HepG2 (cell line): ENCODE data around the gene CDYL. TPM values are rescaled to one million over a fixed set of nuclear protein-coding genes. Genes with fewer than 3 reads are reported as not detected.

Experiments
- ATF1 ChIP-seq: IDR thresholded peaks from 2 replicates; pipeline ENCODE4 v1.6.1; 2016; ENCODE audit warnings: mild to moderate bottlenecking, control low read depth
- ATRX ChIP-seq: sonication (generic); formaldehyde crosslinking; IDR thresholded peaks from 2 replicates; pipeline ENCODE4 v1.4.0; 2020; ENCODE audit warnings: missing genetic modification reagents, borderline replicate concordance
- CERS6 ChIP-seq: sonication (generic); formaldehyde crosslinking; IDR thresholded peaks from 2 replicates; pipeline ENCODE4 v1.5.0; 2020; ENCODE audit warnings: missing genetic modification reagents
- EHMT2 ChIP-seq: fragments of 200-600 bp; sonication (generic); IDR thresholded peaks from 2 replicates; pipeline ENCODE4 v1.7.0; 2017; ENCODE audit warnings: antibody characterized with exemption, low read depth, low read length, borderline replicate concordance
- ELF3 ChIP-seq: IDR thresholded peaks from 2 replicates; pipeline ENCODE4 v1.6.1; 2016; ENCODE audit warnings: missing genetic modification reagents, missing compliant biosample characterization
- HMGXB3 ChIP-seq: sonication (generic); formaldehyde crosslinking; IDR thresholded peaks from 2 replicates; pipeline ENCODE4 v1.4.0; 2020; ENCODE audit warnings: missing genetic modification reagents, borderline replicate concordance
- HOXA5 ChIP-seq: sonication (generic); formaldehyde crosslinking; IDR thresholded peaks from 2 replicates; pipeline ENCODE4 v1.4.0; 2020; ENCODE audit warnings: missing genetic modification reagents
- KDM4B ChIP-seq: sonication (generic); formaldehyde crosslinking; IDR thresholded peaks from 2 replicates; pipeline ENCODE4 v1.4.0; 2020; ENCODE audit warnings: missing genetic modification reagents
- KLF13 ChIP-seq: sonication (generic); formaldehyde crosslinking; IDR thresholded peaks from 2 replicates; pipeline ENCODE4 v1.4.0; 2020; ENCODE audit warnings: mild to moderate bottlenecking, missing genetic modification reagents
- MAFF ChIP-seq: IDR thresholded peaks from 2 replicates; pipeline ENCODE4 v1.6.1; 2011; ENCODE audit warnings: low read depth, low read length, improper control_type of control experiment
- MIXL1 ChIP-seq: IDR thresholded peaks from 2 replicates; pipeline ENCODE4 v1.6.1; 2016
- SUZ12 ChIP-seq: fragments of 150-350 bp; IDR thresholded peaks from 2 replicates; pipeline ENCODE4 v1.6.1; 2014; ENCODE audit warnings: low read depth, low read length
- ZBTB21 ChIP-seq: sonication (generic); formaldehyde crosslinking; IDR thresholded peaks from 2 replicates; pipeline ENCODE4 v1.4.0; 2020; ENCODE audit warnings: missing genetic modification reagents
- ZNF33A ChIP-seq: sonication (generic); formaldehyde crosslinking; IDR thresholded peaks from 2 replicates; pipeline ENCODE4 v1.5.1; 2020; ENCODE audit warnings: missing genetic modification reagents, mild to moderate bottlenecking, moderate library complexity, borderline replicate concordance
- ZNF383 ChIP-seq: sonication (generic); formaldehyde crosslinking; IDR thresholded peaks from 2 replicates; pipeline ENCODE4 v1.4.0; 2020; ENCODE audit warnings: missing genetic modification reagents, mild to moderate bottlenecking, borderline replicate concordance
- ZNF891 ChIP-seq: sonication (generic); formaldehyde crosslinking; IDR thresholded peaks from 2 replicates; pipeline ENCODE4 v1.5.0; 2020; ENCODE audit warnings: mild to moderate bottlenecking, missing genetic modification reagents
- ZSCAN12 ChIP-seq: sonication (generic); formaldehyde crosslinking; IDR thresholded peaks from 2 replicates; pipeline ENCODE4 v1.9.0; 2021; ENCODE audit warnings: mild to moderate bottlenecking, missing genetic modification reagents
- polyA plus RNA-seq, 8 experiments: library from polyadenylated mRNA; depleted of rRNA in 3 of 8; stranded (reverse) in 7 of 8; unstranded in 1 of 8; fragments of >200 nt; fragmentation: Illumina TruSeq in 4 of 8; extraction: Trizol in 4 of 8; gene quantifications; 2 replicates each; pipeline versions ENCODE4 v1.2.1 to v1.2.3, GENCODE V29; 2011 to 2016; ENCODE audit warnings: low read depth in 4 of 8, missing spikeins in 1 of 8, mixed read lengths in 1 of 8; ENCODE audit not compliant: insufficient read depth in 1 of 8
- total RNA-seq, 5 experiments: library from RNA; depleted of rRNA; stranded (reverse); fragments of >200 nt; fragmentation: Illumina TruSeq; extraction: Trizol; gene quantifications; 2 replicates each; pipeline ENCODE4 v1.2.3, GENCODE V29; 2016; ENCODE audit warnings: low read depth in 1 of 5
- TF ChIP-seq, protein P1 (sequence below), 2 experiments: IDR thresholded peaks; 2 replicates each; pipeline ENCODE4 v1.6.1; 2011 to 2012; ENCODE audit warnings: low read length in 2 of 2, borderline replicate concordance in 1 of 2, low read depth in 1 of 2, mild to moderate bottlenecking in 1 of 2, moderate library complexity in 1 of 2
- TF ChIP-seq, protein P2 (sequence below): sonication (generic); formaldehyde crosslinking; conservative IDR thresholded peaks from 2 replicates; pipeline ENCODE4 v1.8.0; 2022; ENCODE audit warnings: mild to moderate bottlenecking, moderate library complexity, missing genetic modification reagents

Gene CDYL
- total and polyA plus RNA-seq, 2 of the 13 experiments (the other 11 are each of a cell fraction or from before 2014, with no cell fraction given) = 22.8 to 105 TPM

GRCh38 chr6:4853782-4854511 is 77.7 kb downstream of the CDYL start (continued):
- TF ChIP-seq, protein P1, sequence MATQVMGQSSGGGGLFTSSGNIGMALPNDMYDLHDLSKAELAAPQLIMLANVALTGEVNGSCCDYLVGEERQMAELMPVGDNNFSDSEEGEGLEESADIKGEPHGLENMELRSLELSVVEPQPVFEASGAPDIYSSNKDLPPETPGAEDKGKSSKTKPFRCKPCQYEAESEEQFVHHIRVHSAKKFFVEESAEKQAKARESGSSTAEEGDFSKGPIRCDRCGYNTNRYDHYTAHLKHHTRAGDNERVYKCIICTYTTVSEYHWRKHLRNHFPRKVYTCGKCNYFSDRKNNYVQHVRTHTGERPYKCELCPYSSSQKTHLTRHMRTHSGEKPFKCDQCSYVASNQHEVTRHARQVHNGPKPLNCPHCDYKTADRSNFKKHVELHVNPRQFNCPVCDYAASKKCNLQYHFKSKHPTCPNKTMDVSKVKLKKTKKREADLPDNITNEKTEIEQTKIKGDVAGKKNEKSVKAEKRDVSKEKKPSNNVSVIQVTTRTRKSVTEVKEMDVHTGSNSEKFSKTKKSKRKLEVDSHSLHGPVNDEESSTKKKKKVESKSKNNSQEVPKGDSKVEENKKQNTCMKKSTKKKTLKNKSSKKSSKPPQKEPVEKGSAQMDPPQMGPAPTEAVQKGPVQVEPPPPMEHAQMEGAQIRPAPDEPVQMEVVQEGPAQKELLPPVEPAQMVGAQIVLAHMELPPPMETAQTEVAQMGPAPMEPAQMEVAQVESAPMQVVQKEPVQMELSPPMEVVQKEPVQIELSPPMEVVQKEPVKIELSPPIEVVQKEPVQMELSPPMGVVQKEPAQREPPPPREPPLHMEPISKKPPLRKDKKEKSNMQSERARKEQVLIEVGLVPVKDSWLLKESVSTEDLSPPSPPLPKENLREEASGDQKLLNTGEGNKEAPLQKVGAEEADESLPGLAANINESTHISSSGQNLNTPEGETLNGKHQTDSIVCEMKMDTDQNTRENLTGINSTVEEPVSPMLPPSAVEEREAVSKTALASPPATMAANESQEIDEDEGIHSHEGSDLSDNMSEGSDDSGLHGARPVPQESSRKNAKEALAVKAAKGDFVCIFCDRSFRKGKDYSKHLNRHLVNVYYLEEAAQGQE (IDR thresholded peaks at IDR 0.05; ENCODE audit: borderline replicate concordance in 1 of 2, low read depth in 1 of 2, low read length in 2 of 2) = 0 out of 4 replicates have a peak, but pooled peaks of 1 of the 2 experiments have one; percentile 10
- TF ChIP-seq KDM4B (CRISPR knock-in tag) = no peak
- no peak for TF ChIP-seq ZNF383 (CRISPR knock-in tag)
- no peak for TF ChIP-seq ZSCAN12
- no peak for TF ChIP-seq HMGXB3 (CRISPR knock-in tag)
- peak; percentile 43; the same call in 1 of the 2 replicates for TF ChIP-seq MAFF
- no peak for TF ChIP-seq HOXA5 (CRISPR knock-in tag)
- TF ChIP-seq MIXL1 = no peak
- no peak for TF ChIP-seq ZBTB21
- TF ChIP-seq KLF13 (CRISPR knock-in tag) = no peak
- no peak for TF ChIP-seq ZNF33A (CRISPR knock-in tag)
- no peak for TF ChIP-seq ELF3 (CRISPR knock-in tag)
- no peak for TF ChIP-seq CERS6 (CRISPR knock-in tag)
- TF ChIP-seq EHMT2 = no peak
- TF ChIP-seq, protein P2, sequence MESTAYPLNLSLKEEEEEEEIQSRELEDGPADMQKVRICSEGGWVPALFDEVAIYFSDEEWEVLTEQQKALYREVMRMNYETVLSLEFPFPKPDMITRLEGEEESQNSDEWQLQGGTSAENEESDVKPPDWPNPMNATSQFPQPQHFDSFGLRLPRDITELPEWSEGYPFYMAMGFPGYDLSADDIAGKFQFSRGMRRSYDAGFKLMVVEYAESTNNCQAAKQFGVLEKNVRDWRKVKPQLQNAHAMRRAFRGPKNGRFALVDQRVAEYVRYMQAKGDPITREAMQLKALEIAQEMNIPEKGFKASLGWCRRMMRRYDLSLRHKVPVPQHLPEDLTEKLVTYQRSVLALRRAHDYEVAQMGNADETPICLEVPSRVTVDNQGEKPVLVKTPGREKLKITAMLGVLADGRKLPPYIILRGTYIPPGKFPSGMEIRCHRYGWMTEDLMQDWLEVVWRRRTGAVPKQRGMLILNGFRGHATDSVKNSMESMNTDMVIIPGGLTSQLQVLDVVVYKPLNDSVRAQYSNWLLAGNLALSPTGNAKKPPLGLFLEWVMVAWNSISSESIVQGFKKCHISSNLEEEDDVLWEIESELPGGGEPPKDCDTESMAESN (CRISPR knock-in tag) = no peak
- TF ChIP-seq ATRX (CRISPR knock-in tag) = no peak
- TF ChIP-seq ZNF891 (CRISPR knock-in tag) = peak; percentile 56; the same call in 1 of the 2 replicates
- TF ChIP-seq ATF1 = no peak
- TF ChIP-seq SUZ12 = no peak
